Peyer's patch (tissue), 4 donors: ENCODE results near the gene LMTK2.

Experiments used
- POLR2A ChIP-seq, 2 donors: fragments of 450-650 bp; IDR thresholded peaks; one replicate each; pipeline ENCODE4 v1.5.1; 2017; ENCODE audit warnings: antibody characterized with exemption in 2 of 2, mild to moderate bottlenecking in 2 of 2, moderate library complexity in 2 of 2
- TF ChIP-seq, protein P1 (sequence below), 6 experiments: fragments of 450-650 bp in 4 of 6; fragments of 200-600 bp in 2 of 6; sonication (generic) in 1 of 6; IDR thresholded peaks; one replicate each; pipeline ENCODE4 v1.5.1; 2017 to 2019; ENCODE audit warnings: antibody characterized with exemption in 6 of 6, mild to moderate bottlenecking in 3 of 6, moderate library complexity in 1 of 6

DNA sequence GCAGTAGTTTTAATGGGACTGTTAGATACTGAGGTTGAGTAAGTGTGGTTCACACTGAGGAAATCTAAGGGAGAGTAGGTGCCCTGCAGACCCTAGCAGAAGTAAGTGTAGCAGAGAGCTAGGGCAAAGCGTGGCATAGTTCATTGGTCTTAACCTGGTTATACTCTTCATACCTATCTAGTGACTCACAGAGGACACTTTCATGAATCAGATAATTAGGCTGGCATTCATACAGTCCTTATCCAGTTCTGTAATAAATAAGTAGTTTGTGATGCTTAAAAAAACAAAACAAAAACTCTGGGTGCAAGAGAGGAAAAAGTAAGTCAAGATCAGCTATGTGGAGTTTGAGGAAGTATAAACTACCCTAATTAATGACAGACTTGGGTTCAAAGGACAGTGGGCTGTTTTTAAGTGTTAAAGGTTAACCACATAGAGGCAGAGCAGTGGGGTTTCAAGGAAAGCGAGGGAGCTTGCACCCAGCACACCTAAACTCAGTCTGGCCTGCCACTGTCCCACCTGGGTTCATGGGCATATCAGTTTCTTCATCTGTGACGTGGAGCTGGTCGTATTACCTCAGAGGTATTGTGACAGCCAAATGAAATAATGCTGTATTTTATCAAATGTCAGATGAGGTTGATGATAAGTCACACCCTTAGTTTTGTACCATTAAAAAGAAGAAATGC, 27.1 kb downstream of the LMTK2 start:
- TF ChIP-seq, protein P1, sequence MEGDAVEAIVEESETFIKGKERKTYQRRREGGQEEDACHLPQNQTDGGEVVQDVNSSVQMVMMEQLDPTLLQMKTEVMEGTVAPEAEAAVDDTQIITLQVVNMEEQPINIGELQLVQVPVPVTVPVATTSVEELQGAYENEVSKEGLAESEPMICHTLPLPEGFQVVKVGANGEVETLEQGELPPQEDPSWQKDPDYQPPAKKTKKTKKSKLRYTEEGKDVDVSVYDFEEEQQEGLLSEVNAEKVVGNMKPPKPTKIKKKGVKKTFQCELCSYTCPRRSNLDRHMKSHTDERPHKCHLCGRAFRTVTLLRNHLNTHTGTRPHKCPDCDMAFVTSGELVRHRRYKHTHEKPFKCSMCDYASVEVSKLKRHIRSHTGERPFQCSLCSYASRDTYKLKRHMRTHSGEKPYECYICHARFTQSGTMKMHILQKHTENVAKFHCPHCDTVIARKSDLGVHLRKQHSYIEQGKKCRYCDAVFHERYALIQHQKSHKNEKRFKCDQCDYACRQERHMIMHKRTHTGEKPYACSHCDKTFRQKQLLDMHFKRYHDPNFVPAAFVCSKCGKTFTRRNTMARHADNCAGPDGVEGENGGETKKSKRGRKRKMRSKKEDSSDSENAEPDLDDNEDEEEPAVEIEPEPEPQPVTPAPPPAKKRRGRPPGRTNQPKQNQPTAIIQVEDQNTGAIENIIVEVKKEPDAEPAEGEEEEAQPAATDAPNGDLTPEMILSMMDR (IDR thresholded peaks at IDR 0.05) = no peak
- no peak for TF ChIP-seq POLR2A (IDR thresholded peaks at IDR 0.05)
